GM12878 (cell line): Measurements from ENCODE around the gene PDGFB. TPM values are rescaled to one million over a fixed set of nuclear protein-coding genes. Genes with fewer than 3 reads are reported as not detected.

ENCODE experiments used
- ATAC-seq: fragments of 200-7000 bp; cut with Tn5 transposase; 3 replicates; pipeline ENCODE4 v1.9.1; 2020; ENCODE audit warnings: mild to moderate bottlenecking, moderate library complexity
- BruUV-seq: library from RNA; stranded (reverse); fragments of 400-500 nt; replicated peaks from 2 replicates; lab custom pipeline; 2021; lab: Mats Ljungman, UMichigan
- CTCF ChIA-PET: fragments of 300-600 bp; sonication (Branson Sonifier 250); formaldehyde crosslinking; extraction: SDS; loops from one replicate; lab custom pipeline; 2021; ENCODE audit warnings: inconsistent platforms; lab: Yijun Ruan, JAX
- POLR2A ChIA-PET: fragments of 350-600 bp; formaldehyde crosslinking; extraction: SDS; loops from one replicate; lab custom pipeline; 2021; ENCODE audit warnings: inconsistent platforms; lab: Charles Lee
- RAD21 ChIA-PET: fragments of 300-600 bp; sonication (Branson Sonifier 250); formaldehyde crosslinking; loops from one replicate; lab custom pipeline; 2023; ENCODE audit warnings: antibody characterized with exemption; ENCODE audit not compliant: unreplicated experiment; lab: Charles Lee
- SMC1A ChIA-PET: fragments of 300-600 bp; sonication (Branson Sonifier 250); formaldehyde crosslinking; loops from one replicate; lab custom pipeline; 2023; ENCODE audit not compliant: unreplicated experiment, uncharacterized antibody; lab: Charles Lee
- DNase-seq: peaks from one replicate; pipeline ENCODE4 v3.0.0-alpha.2; 2011; ENCODE audit warnings: low read depth, low spot score
- FAIRE-seq: peaks from 3 replicates; lab custom pipeline; 2011; peaks lifted over from hg19 to GRCh38; lab: Jason Lieb, UNC
- H2AFZ ChIP-seq: 2 replicates; pipeline ENCODE4 v1.6.0; 2011; ENCODE audit warnings: low read depth, low read length, control low read depth; ENCODE audit not compliant: control insufficient read depth
- H3K27ac ChIP-seq: 2 replicates; pipeline ENCODE4 v1.5.1; 2011; ENCODE audit warnings: control low read depth; ENCODE audit not compliant: control insufficient read depth, insufficient read depth
- H3K27me3 ChIP-seq, 2 experiments: replicated peaks in 1 of 2; 2 replicates each; pipeline versions ENCODE4 v1.6.0 to v1.6.1; 2011; ENCODE audit warnings: low read length in 1 of 2; ENCODE audit not compliant: control insufficient read depth in 2 of 2, insufficient read depth in 2 of 2
- H3K36me3 ChIP-seq, 2 experiments: 2 replicates each; pipeline ENCODE4 v1.5.1; 2011; ENCODE audit warnings: low read length in 1 of 2; ENCODE audit not compliant: control insufficient read depth in 2 of 2, insufficient read depth in 2 of 2
- H3K4me1 ChIP-seq: 2 replicates; pipeline ENCODE4 v1.6.1; 2011; ENCODE audit warnings: mild to moderate bottlenecking, low read length, moderate library complexity, mixed read lengths; ENCODE audit not compliant: control insufficient read depth, insufficient read depth
- H3K4me2 ChIP-seq: 2 replicates; pipeline ENCODE4 v1.6.0; 2011; ENCODE audit warnings: control low read depth; ENCODE audit not compliant: control insufficient read depth, insufficient read depth
- H3K4me3 ChIP-seq: fragments of 200-600 bp; sonication (generic); 2 replicates; pipeline ENCODE4 v1.5.1; 2016
- H3K79me2 ChIP-seq: 2 replicates; pipeline ENCODE4 v1.6.0; 2011; ENCODE audit warnings: low read length; ENCODE audit not compliant: control insufficient read depth, insufficient read depth
- H3K9ac ChIP-seq: 2 replicates; pipeline ENCODE4 v1.8.0; 2011; ENCODE audit warnings: low read length, control low read depth, mixed read lengths; ENCODE audit not compliant: control insufficient read depth, insufficient read depth
- H3K9me3 ChIP-seq: replicated peaks from 3 replicates; pipeline ENCODE4 v1.5.1; 2011; ENCODE audit warnings: mild to moderate bottlenecking, low read length; ENCODE audit not compliant: control insufficient read depth, insufficient read depth
- H4K20me1 ChIP-seq: 2 replicates; pipeline ENCODE4 v1.6.0; 2011; ENCODE audit not compliant: control insufficient read depth, insufficient read depth
- CREB1 ChIP-seq: IDR thresholded peaks from 2 replicates; pipeline ENCODE4 v1.6.1; 2012; ENCODE audit warnings: low read depth, mild to moderate bottlenecking, inconsistent platforms
- DPF2 ChIP-seq: fragments of 450-650 bp; IDR thresholded peaks from 2 replicates; pipeline ENCODE4 v1.6.1; 2017; ENCODE audit warnings: mild to moderate bottlenecking
- EP300 ChIP-seq, 2 experiments: fragments of 150-350 bp in 1 of 2; IDR thresholded peaks; 2 replicates each; pipeline ENCODE4 v1.6.1; 2011 to 2012; ENCODE audit warnings: low read depth in 2 of 2, low read length in 2 of 2, borderline replicate concordance in 1 of 2, improper control_type of control experiment in 1 of 2, inconsistent platforms in 1 of 2; ENCODE audit not compliant: control insufficient read depth in 1 of 2
- FOS ChIP-seq: IDR thresholded peaks from 3 replicates; pipeline ENCODE4 v1.6.1; 2011; ENCODE audit warnings: borderline replicate concordance; ENCODE audit not compliant: insufficient read length; ENCODE audit errors: extremely low read depth
- HDAC2 ChIP-seq: fragments of 200-600 bp; sonication (generic); IDR thresholded peaks from 2 replicates; pipeline ENCODE4 v1.6.1; 2017
- HDGF ChIP-seq: fragments of 450-650 bp; IDR thresholded peaks from 2 replicates; pipeline ENCODE4 v1.6.1; 2016; ENCODE audit warnings: antibody characterized with exemption
- IKZF1 ChIP-seq: fragments of 450-650 bp; conservative IDR thresholded peaks from 2 replicates; pipeline ENCODE4 v1.6.1; 2017; ENCODE audit warnings: antibody characterized with exemption, mild to moderate bottlenecking
- MEF2A ChIP-seq: IDR thresholded peaks from 2 replicates; pipeline ENCODE4 v1.6.1; 2011; ENCODE audit warnings: low read depth, mild to moderate bottlenecking, low read length, moderate library complexity; ENCODE audit not compliant: insufficient read depth
- NKRF ChIP-seq: fragments of 450-650 bp; conservative IDR thresholded peaks from 2 replicates; pipeline ENCODE4 v1.6.1; 2017; ENCODE audit warnings: mild to moderate bottlenecking, moderate library complexity
- RCOR1 ChIP-seq: conservative IDR thresholded peaks from 2 replicates; pipeline ENCODE4 v1.6.1; 2012; ENCODE audit warnings: low read depth, low read length, improper control_type of control experiment
- RELB ChIP-seq: fragments of 450-650 bp; IDR thresholded peaks from 2 replicates; pipeline ENCODE4 v1.6.1; 2017; ENCODE audit warnings: low read depth, mild to moderate bottlenecking, moderate library complexity
- SKIL ChIP-seq: fragments of 450-650 bp; IDR thresholded peaks from 2 replicates; pipeline ENCODE4 v1.6.1; 2017; ENCODE audit warnings: mild to moderate bottlenecking, low read depth, inconsistent platforms; ENCODE audit not compliant: poor library complexity, severe bottlenecking
- SP1 ChIP-seq: IDR thresholded peaks from one replicate; pipeline ENCODE4 v1.6.1; 2011; ENCODE audit warnings: low read depth, low read length
- STAT1 ChIP-seq: fragments of 450-650 bp; conservative IDR thresholded peaks from 2 replicates; pipeline ENCODE4 v1.6.1; 2014; ENCODE audit warnings: antibody characterized with exemption, mild to moderate bottlenecking
- YY1 ChIP-seq: IDR thresholded peaks from 2 replicates; pipeline ENCODE4 v1.6.1; 2011; ENCODE audit warnings: low read depth, mild to moderate bottlenecking, low read length
- ZNF592 ChIP-seq: fragments of 450-650 bp; IDR thresholded peaks from 2 replicates; pipeline ENCODE4 v1.6.1; 2017; ENCODE audit warnings: mild to moderate bottlenecking, moderate library complexity
- WGBS: methylation state at CpG from one replicate; pipeline ENCODE4 v1.1.6; 2016; ENCODE audit warnings: low lambda C conversion rate; ENCODE audit not compliant: insufficient replicate concordance, insufficient coverage; ENCODE audit errors: missing lambda C conversion rate; 5-methylcytosine and 5-hydroxymethylcytosine counted together
- in situ Hi-C: fragments of 300-500 bp; cut with MboI; formaldehyde crosslinking; loops from 9 replicates; pipeline ENCODE4 v1.14.3; 2018; ENCODE audit warnings: mixed read lengths
- intact Hi-C: fragments of 100-400 bp; cut with micrococcal nuclease; formaldehyde crosslinking; loops from one replicate; pipeline ENCODE4 v1.14.2; 2022; ENCODE audit not compliant: unreplicated experiment
- polyA plus RNA-seq, 11 experiments: library from polyadenylated mRNA; depleted of rRNA in 4 of 11; unstranded in 6 of 11; stranded (reverse) in 5 of 11; fragments of >200 nt; fragmentation: Nextera tagmentation in 4 of 11; fragmentation: Illumina TruSeq in 1 of 11; extraction: Ambion mirVana in 4 of 11; extraction: Trizol in 1 of 11; gene quantifications; 1 replicate in 1 of 11; 2 replicates in 10 of 11; pipeline versions ENCODE4 v1.2.1 to v1.2.3, GENCODE V29; 2011 to 2016; ENCODE audit warnings: inconsistent platforms in 2 of 11, missing spikeins in 2 of 11, low read depth in 1 of 11
- total RNA-seq, 4 experiments: library from RNA; depleted of rRNA in 3 of 4; stranded (reverse); fragments of >200 nt in 3 of 4; fragmentation: Illumina TruSeq in 1 of 4; extraction: Trizol in 1 of 4; gene quantifications; 2 replicates each; pipeline versions ENCODE4 v1.2.1 to v1.2.3, GENCODE V29; 2013 to 2021

PDGFB gene
- total and polyA plus RNA-seq, 10 of the 15 experiments (the other 5 are each of a cell fraction or from before 2014, with no cell fraction given) = 0.13 to 1.1 (median 0.56) TPM; not detected in 1

- intact Hi-C loops = no loop called here
- Histone ChIP-seq H3K4me2 (no peak overlapping the region), H3K36me3 (no peaks in the 10 kb centered on the region), H3K9me3 (no peaks in the 10 kb centered on the region), H3K27me3 (no peaks in the 10 kb centered on the region), H3K9ac (no peak overlapping the region), H2AFZ (no peak overlapping the region), H3K79me2 (no peaks in the 10 kb centered on the region), H3K4me3 (no peak overlapping the region), H3K27ac (no peak overlapping the region), H4K20me1 (no peaks in the 10 kb centered on the region), H3K4me1 (peaks cover 6% of the 10 kb centered on the region)
- ChIA-PET CTCF (no interaction called here), POLR2A (no interaction called here), SMC1A (no interaction called here), RAD21 (interaction anchor here (1.3 kb wide), 1 partner anchor 121 kb away, joined by 8 read pairs; no protein-coding TSS in a partner anchor)
- FAIRE-seq (no peak), ATAC-seq (no peak), DNase-seq (no peak)
- WGBS = 68% methylated on average over 9 of the region's 19 CpGs
- no TSS peak for BruUV-seq
- in situ Hi-C loops = no loop called here
- TF ChIP-seq HDGF = no peak
- TF ChIP-seq SKIL = no peak
- no peak for TF ChIP-seq ZNF592
- TF ChIP-seq YY1 = no peak
- no peak for TF ChIP-seq NKRF
- TF ChIP-seq CREB1 = no peak
- TF ChIP-seq STAT1 = no peak
- no peak for TF ChIP-seq RELB
- no peak for TF ChIP-seq HDAC2
- no peak for TF ChIP-seq DPF2
- no peak for TF ChIP-seq MEF2A
- no peak for TF ChIP-seq RCOR1
- TF ChIP-seq SP1 = no peak
- TF ChIP-seq EP300 (IDR thresholded peaks at IDR 0.05; ENCODE audit: borderline replicate concordance in 1 of 2, control insufficient read depth in 1 of 2, low read depth in 2 of 2, low read length in 2 of 2) = no peak
- no peak for TF ChIP-seq FOS
- TF ChIP-seq IKZF1 = no peak
Observed at GRCh38 chr22:39292031-39292462, 47.3 kb upstream of the PDGFB start.
